B cell (primary cell): Measurements from ENCODE around the gene EPN2. TPM values are rescaled to one million over a fixed set of nuclear protein-coding genes. Genes with fewer than 3 reads are reported as not detected.

Source experiments
- ATAC-seq: fragments of 200-7000 bp; cut with Tn5 transposase; one replicate; pipeline ENCODE4 v1.10.0; 2021; ENCODE audit warnings: low read depth, mild to moderate bottlenecking, moderate number of reproducible peaks, moderate library complexity
- CTCF ChIA-PET: fragments of 350-600 bp; sonication (Branson Sonifier 250); formaldehyde crosslinking; loops from one replicate; lab custom pipeline; 2021; ENCODE audit warnings: antibody characterized with exemption, inconsistent platforms; lab: Charles Lee
- POLR2A ChIA-PET: fragments of 350-600 bp; sonication (Branson Sonifier 250); formaldehyde crosslinking; loops from one replicate; lab custom pipeline; 2021; ENCODE audit warnings: antibody characterized with exemption; lab: Charles Lee
- DNase-seq: peaks from one replicate; pipeline ENCODE4 v3.0.0; 2013
- H2AFZ ChIP-seq: 2 replicates; pipeline ENCODE4 v1.6.1; 2012; ENCODE audit warnings: mild to moderate bottlenecking, low read depth, low read length; ENCODE audit not compliant: insufficient read depth, poor library complexity, severe bottlenecking
- H3K27ac ChIP-seq, 2 donors: 1 replicate in 1 of 2; 2 replicates in 1 of 2; pipeline ENCODE4 v1.5.1; 2012 to 2013; ENCODE audit warnings: low read length in 2 of 2, mild to moderate bottlenecking in 2 of 2, moderate library complexity in 1 of 2
- H3K27me3 ChIP-seq, 4 experiments: fragments of 200-600 bp in 1 of 4; sonication (generic) in 1 of 4; replicated peaks in 1 of 4; 1 replicate in 2 of 4; 2 replicates in 2 of 4; pipeline versions ENCODE4 v1.6.1 to v1.7.0; 2013 to 2016; ENCODE audit warnings: low read length in 3 of 4, mild to moderate bottlenecking in 2 of 4, mixed read lengths in 1 of 4, moderate library complexity in 1 of 4; ENCODE audit not compliant: insufficient read depth in 4 of 4, control insufficient read depth in 3 of 4; ENCODE audit errors: control extremely low read depth in 1 of 4
- H3K36me3 ChIP-seq, 2 experiments: replicated peaks in 1 of 2; 1 replicate in 1 of 2; 2 replicates in 1 of 2; pipeline versions ENCODE4 v1.6.1 to v1.7.1; 2013; ENCODE audit warnings: low read length in 1 of 2; ENCODE audit not compliant: insufficient read depth in 2 of 2, control insufficient read depth in 1 of 2; ENCODE audit errors: control extremely low read depth in 1 of 2, extremely low read depth in 1 of 2
- H3K4me1 ChIP-seq, 2 donors: fragments of 200-600 bp in 1 of 2; sonication (generic) in 1 of 2; 1 replicate in 1 of 2; 2 replicates in 1 of 2; pipeline versions ENCODE4 v1.5.1 to v1.6.1; 2013 to 2017; ENCODE audit warnings: low read length in 2 of 2; ENCODE audit not compliant: control insufficient read depth in 2 of 2, insufficient read depth in 2 of 2
- H3K4me2 ChIP-seq: replicated peaks from 2 replicates; pipeline ENCODE3; 2012; ENCODE audit warnings: mild to moderate bottlenecking, low read depth, low read length; ENCODE audit not compliant: poor library complexity, severe bottlenecking
- H3K4me3 ChIP-seq, 5 experiments: fragments of 200-600 bp in 1 of 5; sonication (generic) in 1 of 5; 1 replicate in 3 of 5; 2 replicates in 2 of 5; pipeline versions ENCODE4 v1.5.1 to v1.7.0; 2011 to 2016; ENCODE audit warnings: low read length in 4 of 5, mild to moderate bottlenecking in 4 of 5, low read depth in 2 of 5, control low read depth in 1 of 5, moderate library complexity in 1 of 5; ENCODE audit not compliant: insufficient read depth in 1 of 5; ENCODE audit errors: control extremely low read depth in 1 of 5, extremely low read depth in 1 of 5
- H3K79me2 ChIP-seq: fragments of 200-600 bp; sonication (generic); one replicate; pipeline ENCODE4 v1.6.0; 2016; ENCODE audit warnings: low read length; ENCODE audit not compliant: control insufficient read depth, insufficient read depth
- H3K9ac ChIP-seq: fragments of 200-600 bp; sonication (generic); 2 replicates; pipeline ENCODE4 v1.6.1; 2017; ENCODE audit warnings: mild to moderate bottlenecking, low read length, moderate library complexity
- H3K9me3 ChIP-seq, 3 donors: one replicate each; pipeline versions ENCODE4 v1.6.1 to v1.7.1; 2013; ENCODE audit warnings: low read length in 2 of 3; ENCODE audit not compliant: control insufficient read depth in 2 of 3, insufficient read depth in 1 of 3; ENCODE audit errors: control extremely low read depth in 1 of 3
- H4K20me1 ChIP-seq: 2 replicates; pipeline ENCODE4 v1.6.0; 2012; ENCODE audit warnings: mild to moderate bottlenecking, low read length; ENCODE audit not compliant: insufficient read depth, control insufficient read depth, poor library complexity, severe bottlenecking
- H3K27ac Mint-ChIP-seq: one replicate; pipeline ENCODE4 v1.8.0; 2021; ENCODE audit warnings: mixed read lengths
- H3K27me3 Mint-ChIP-seq: one replicate; pipeline ENCODE4 v1.8.0; 2021; ENCODE audit warnings: mixed read lengths
- H3K4me1 Mint-ChIP-seq: one replicate; pipeline ENCODE4 v1.8.0; 2021; ENCODE audit warnings: mixed read lengths
- H3K4me3 Mint-ChIP-seq: one replicate; pipeline ENCODE4 v1.8.0; 2021; ENCODE audit warnings: mixed read lengths
- H3K9me3 Mint-ChIP-seq: one replicate; pipeline ENCODE4 v1.8.0; 2022; ENCODE audit warnings: mixed read lengths; ENCODE audit not compliant: insufficient read depth
- EZH2 ChIP-seq: IDR thresholded peaks from 2 replicates; pipeline ENCODE4 v1.6.1; 2012; ENCODE audit warnings: borderline replicate concordance, low read depth, mild to moderate bottlenecking, moderate library complexity, low read length; ENCODE audit not compliant: insufficient read depth, poor library complexity, severe bottlenecking
- WGBS: methylation state at CpG from one replicate; pipeline ENCODE4 v1.1.5; 2013; ENCODE audit warnings: missing lambda C conversion rate; ENCODE audit not compliant: insufficient coverage; 5-methylcytosine and 5-hydroxymethylcytosine counted together
- intact Hi-C: fragments of 100-400 bp; cut with micrococcal nuclease; formaldehyde crosslinking; loops from one replicate; pipeline ENCODE4 v1.10.0; 2022
- polyA plus RNA-seq: library from polyadenylated mRNA; depleted of rRNA; stranded (reverse); fragments of >200 nt; gene quantifications from 2 replicates; pipeline ENCODE4 v1.2.3, GENCODE V29; 2012
- total RNA-seq, 2 donors: library from RNA; stranded (reverse); fragments of 120-200 nt in 1 of 2; gene quantifications; 1 replicate in 1 of 2; 2 replicates in 1 of 2; pipeline versions ENCODE4 v1.2.3 to v1.2.4, GENCODE V29; 2013 to 2022
- TF ChIP-seq, protein P1 (sequence below): fragments of 200-600 bp; IDR thresholded peaks from one replicate; pipeline ENCODE4 v1.8.0; 2022; ENCODE audit warnings: antibody characterized with exemption, mild to moderate bottlenecking

The EPN2 gene
- total and polyA plus RNA-seq, 2 donors (not counting 1 experiment from before 2014, with no cell fraction given): 15.7 to 35.6 TPM

DNA sequence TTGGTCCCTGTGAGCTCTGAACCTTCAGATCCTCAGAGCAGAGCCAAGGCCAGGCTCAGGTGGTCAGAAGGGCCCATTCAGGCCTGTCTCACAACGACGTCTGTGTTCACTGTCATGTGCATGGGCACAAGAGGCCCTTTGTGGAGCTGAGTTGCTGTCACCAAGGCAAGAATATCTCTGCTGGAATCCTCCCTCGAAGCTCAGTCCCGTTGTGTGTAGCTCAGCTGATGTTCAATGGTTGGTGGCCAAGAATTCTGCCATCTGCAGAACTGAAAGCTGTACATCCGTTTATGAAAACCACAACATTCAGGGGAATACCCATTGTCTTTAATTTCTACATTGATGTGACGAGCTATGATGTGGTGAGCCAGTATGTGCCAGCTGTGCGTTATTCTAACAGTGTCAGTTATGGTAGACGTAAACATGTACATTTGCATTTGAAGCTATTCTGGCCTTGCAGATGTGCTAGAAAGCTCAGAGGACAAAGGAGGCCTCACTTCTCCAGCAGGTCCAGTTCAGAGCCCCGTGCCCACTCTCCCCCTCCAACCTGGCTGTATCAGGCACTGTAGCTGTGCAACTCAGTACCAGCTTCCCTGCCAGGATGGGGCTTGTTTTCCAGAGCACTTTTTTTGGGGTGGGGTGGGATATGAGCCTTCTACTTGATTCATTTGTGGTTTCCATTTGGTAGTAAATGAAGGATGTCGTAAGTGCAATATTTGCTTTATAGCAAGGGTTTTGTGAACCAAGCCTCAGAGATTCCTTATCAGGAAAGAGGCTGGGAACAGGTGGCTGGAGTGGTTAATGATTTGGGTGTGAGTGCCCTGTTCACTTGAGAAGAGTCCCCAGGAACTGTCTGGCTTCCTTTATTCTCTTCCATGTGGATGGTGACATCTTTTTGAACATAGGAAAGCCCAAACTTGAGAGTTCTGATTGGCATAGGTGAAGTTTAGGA, 69.3 kb downstream of the EPN2 start:
- TF ChIP-seq, protein P1, sequence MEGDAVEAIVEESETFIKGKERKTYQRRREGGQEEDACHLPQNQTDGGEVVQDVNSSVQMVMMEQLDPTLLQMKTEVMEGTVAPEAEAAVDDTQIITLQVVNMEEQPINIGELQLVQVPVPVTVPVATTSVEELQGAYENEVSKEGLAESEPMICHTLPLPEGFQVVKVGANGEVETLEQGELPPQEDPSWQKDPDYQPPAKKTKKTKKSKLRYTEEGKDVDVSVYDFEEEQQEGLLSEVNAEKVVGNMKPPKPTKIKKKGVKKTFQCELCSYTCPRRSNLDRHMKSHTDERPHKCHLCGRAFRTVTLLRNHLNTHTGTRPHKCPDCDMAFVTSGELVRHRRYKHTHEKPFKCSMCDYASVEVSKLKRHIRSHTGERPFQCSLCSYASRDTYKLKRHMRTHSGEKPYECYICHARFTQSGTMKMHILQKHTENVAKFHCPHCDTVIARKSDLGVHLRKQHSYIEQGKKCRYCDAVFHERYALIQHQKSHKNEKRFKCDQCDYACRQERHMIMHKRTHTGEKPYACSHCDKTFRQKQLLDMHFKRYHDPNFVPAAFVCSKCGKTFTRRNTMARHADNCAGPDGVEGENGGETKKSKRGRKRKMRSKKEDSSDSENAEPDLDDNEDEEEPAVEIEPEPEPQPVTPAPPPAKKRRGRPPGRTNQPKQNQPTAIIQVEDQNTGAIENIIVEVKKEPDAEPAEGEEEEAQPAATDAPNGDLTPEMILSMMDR: no peak
- TF ChIP-seq EZH2: no peak
- no peaks in the 10 kb centered on the region for H3K9me3 Mint-ChIP-seq
- 0% methylated on average over 5 of the region's 10 CpGs for WGBS
- peak overlapping the region; percentile 60 for H3K4me2 ChIP-seq
- peaks cover 68 to 69% of the 10 kb centered on the region in 2 donors for H3K4me1 ChIP-seq
- ATAC-seq: peak; percentile 86
- H3K9ac ChIP-seq: no peak overlapping the region
- ChIA-PET CTCF (interaction anchor here (0.7 to 6.1 kb wide), 14 partner anchors 10 to 345 kb away, joined by 3 to 37 read pairs (median 4); partner anchors contain the start of genes B9D1, EPN2 and MAPK7), POLR2A (interaction anchor here (1.4 kb wide), 1 partner anchor 56 kb away, joined by 3 read pairs; the partner anchor contains the start of gene B9D1)
- intact Hi-C loops: loop anchor here (1.0 to 5.0 kb wide), 5 partner anchors 22 to 71 kb away; partner anchors contain the start of genes B9D1 and MAPK7
- no peak overlapping the region for H2AFZ ChIP-seq
- H3K4me1 Mint-ChIP-seq: peaks cover 67% of the 10 kb centered on the region
- H3K27me3 ChIP-seq: peaks cover 0 to 25% (median 3%) of the 10 kb centered on the region in 4 experiments
- no peaks in the 10 kb centered on the region for H3K36me3 ChIP-seq
- peak; percentile 93 for DNase-seq
- H3K27ac Mint-ChIP-seq: peak overlapping the region; percentile 81
- H3K4me3 Mint-ChIP-seq: peak overlapping the region; percentile 75
- peak overlapping the region in 1 of 5 experiments; percentile 16 for H3K4me3 ChIP-seq
- peak overlapping the region; percentile 41 to 48 for H3K27ac ChIP-seq
- H3K27me3 Mint-ChIP-seq: no peaks in the 10 kb centered on the region
- no peaks in the 10 kb centered on the region for H3K9me3 ChIP-seq
- H3K79me2 ChIP-seq: peaks cover 5% of the 10 kb centered on the region
- peaks cover 19% of the 10 kb centered on the region for H4K20me1 ChIP-seq
